HCT116 (cell line): ENCODE results near the gene GABRB3. TPM values are rescaled to one million over a fixed set of nuclear protein-coding genes. Genes with fewer than 3 reads are reported as not detected.

Source experiments
- ATAC-seq: fragments of 200-7000 bp; cut with Tn5 transposase; 2 replicates; pipeline ENCODE4 v1.9.1; 2020; ENCODE audit warnings: mild to moderate bottlenecking, moderate library complexity
- BruUV-seq: library from RNA; stranded (reverse); fragments of 400-500 nt; replicated peaks from 2 replicates; lab custom pipeline; 2021; lab: Mats Ljungman, UMichigan
- CTCF ChIA-PET: fragments of 300-600 bp; sonication (Branson Sonifier 250); formaldehyde crosslinking; loops from one replicate; lab custom pipeline; 2021; ENCODE audit warnings: antibody characterized with exemption; lab: Charles Lee
- POLR2A ChIA-PET: fragments of 300-600, 350-600 bp; sonication (Branson Sonifier 250); formaldehyde crosslinking; loops from one replicate; lab custom pipeline; 2021; ENCODE audit warnings: antibody characterized with exemption; lab: Charles Lee
- RAD21 ChIA-PET, 2 experiments: fragments of 300-600 bp; sonication (Branson Sonifier 250); formaldehyde crosslinking; loops; one replicate each; lab custom pipeline; 2023; ENCODE audit warnings: low total read pairs in 2 of 2; ENCODE audit not compliant: uncharacterized antibody in 2 of 2, unreplicated experiment in 2 of 2, low non-redundant PET in 1 of 2; lab: Charles Lee
- DNase-seq: peaks from one replicate; pipeline ENCODE4 v3.0.0-alpha.2; 2010; ENCODE audit warnings: low read depth, low spot score
- H2AFZ ChIP-seq: fragments of 200-600 bp; shearing (Covaris generic), sonication (generic); 2 replicates; pipeline ENCODE4 v1.6.1; 2017; ENCODE audit warnings: low read depth, mixed run types, mixed read lengths, antibody characterized with exemption, low read length; ENCODE audit not compliant: poor library complexity, severe bottlenecking
- H3K27ac ChIP-seq: 2 replicates; pipeline ENCODE4 v1.5.1; 2012; ENCODE audit warnings: low read depth, low read length
- H3K27me3 ChIP-seq: fragments of 200-600 bp; sonication (generic); 2 replicates; pipeline ENCODE4 v1.6.1; 2016; ENCODE audit warnings: mixed run types, low read length, mixed read lengths; ENCODE audit not compliant: insufficient read depth
- H3K36me3 ChIP-seq, 2 experiments: fragments of 200-500 bp in 1 of 2; fragments of 200-600 bp in 1 of 2; sonication (Bioruptor generic) in 1 of 2; sonication (generic) in 1 of 2; 2 replicates each; pipeline versions ENCODE4 v1.5.1 to v1.6.1; 2014 to 2016; ENCODE audit warnings: low read length in 2 of 2, inconsistent platforms in 1 of 2, mixed read lengths in 1 of 2, mixed run types in 1 of 2; ENCODE audit not compliant: insufficient read depth in 2 of 2, control insufficient read depth in 1 of 2
- H3K4me1 ChIP-seq, 2 experiments: fragments of 200-600 bp in 1 of 2; sonication (generic) in 1 of 2; 2 replicates each; pipeline versions ENCODE4 v1.5.1 to v1.6.1; 2012 to 2017; ENCODE audit warnings: low read length in 2 of 2, inconsistent platforms in 1 of 2, mild to moderate bottlenecking in 1 of 2, mixed read lengths in 1 of 2, mixed run types in 1 of 2, moderate library complexity in 1 of 2; ENCODE audit not compliant: insufficient read depth in 2 of 2, control insufficient read depth in 1 of 2
- H3K4me2 ChIP-seq: fragments of 200-600 bp; sonication (generic); 2 replicates; pipeline ENCODE4 v1.6.1; 2017; ENCODE audit warnings: mixed run types, low read length, mixed read lengths
- H3K4me3 ChIP-seq, 2 experiments: fragments of 200-600 bp in 1 of 2; sonication (generic) in 1 of 2; replicated peaks in 1 of 2; 2 replicates each; pipeline ENCODE4 v1.5.1; 2011 to 2016; ENCODE audit warnings: low read length in 2 of 2, control low read depth in 1 of 2, low read depth in 1 of 2, mild to moderate bottlenecking in 1 of 2, mixed read lengths in 1 of 2, mixed run types in 1 of 2
- H3K79me2 ChIP-seq: fragments of 200-600 bp; sonication (generic); 2 replicates; pipeline ENCODE4 v1.6.1; 2017; ENCODE audit warnings: mild to moderate bottlenecking, mixed run types, low read length, moderate library complexity, mixed read lengths; ENCODE audit not compliant: insufficient read depth
- H3K9ac ChIP-seq: fragments of 200-600 bp; sonication (generic); 2 replicates; pipeline ENCODE4 v1.6.1; 2016; ENCODE audit warnings: low read length, mixed read lengths
- H3K9me2 ChIP-seq: fragments of 200-600 bp; sonication (generic), shearing (Covaris generic); 2 replicates; pipeline ENCODE4 v1.6.1; 2017; ENCODE audit warnings: mixed run types, mild to moderate bottlenecking, moderate library complexity; ENCODE audit not compliant: insufficient read depth
- H3K9me3 ChIP-seq, 2 experiments: fragments of 200-500 bp in 1 of 2; fragments of 200-600 bp in 1 of 2; sonication (Bioruptor generic) in 1 of 2; sonication (generic) in 1 of 2; 2 replicates each; pipeline ENCODE4 v1.6.1; 2014 to 2017; ENCODE audit warnings: low read length in 2 of 2, mixed read lengths in 2 of 2, inconsistent platforms in 1 of 2, low read depth in 1 of 2, mild to moderate bottlenecking in 1 of 2, mixed run types in 1 of 2, moderate library complexity in 1 of 2; ENCODE audit not compliant: control insufficient read depth in 1 of 2, insufficient read depth in 1 of 2
- H4K20me1 ChIP-seq: fragments of 200-600 bp; sonication (generic), shearing (Covaris generic); 2 replicates; pipeline ENCODE4 v1.6.1; 2017; ENCODE audit warnings: mixed run types, mild to moderate bottlenecking, moderate library complexity; ENCODE audit not compliant: insufficient read depth
- CBX3 ChIP-seq: IDR thresholded peaks from 2 replicates; pipeline ENCODE4 v1.6.1; 2012; ENCODE audit warnings: low read depth
- CEBPB ChIP-seq: IDR thresholded peaks from 2 replicates; pipeline ENCODE4 v1.6.1; 2012; ENCODE audit warnings: low read depth
- CTCF ChIP-seq, 3 experiments: fragments of 200-600 bp in 1 of 3; sonication (generic) in 1 of 3; IDR thresholded peaks in 2 of 3; conservative IDR thresholded peaks in 1 of 3; 2 replicates each; pipeline ENCODE4 v1.5.1; 2012 to 2017; ENCODE audit warnings: low read depth in 2 of 3, low read length in 2 of 3, antibody characterized with exemption in 1 of 3, borderline replicate concordance in 1 of 3, control low read depth in 1 of 3, mild to moderate bottlenecking in 1 of 3, mixed read lengths in 1 of 3, mixed run types in 1 of 3, moderate library complexity in 1 of 3; ENCODE audit not compliant: insufficient read depth in 1 of 3
- EGR1 ChIP-seq: IDR thresholded peaks from 2 replicates; pipeline ENCODE4 v1.6.1; 2012; ENCODE audit warnings: low read depth
- EZH2 ChIP-seq: fragments of 200-600 bp; sonication (generic); IDR thresholded peaks from 2 replicates; pipeline ENCODE4 v1.6.1; 2017; ENCODE audit warnings: antibody characterized with exemption, mixed run types
- JUND ChIP-seq: IDR thresholded peaks from 2 replicates; pipeline ENCODE4 v1.6.1; 2012
- MAX ChIP-seq: IDR thresholded peaks from 2 replicates; pipeline ENCODE4 v1.6.1; 2012
- POLR2AphosphoS5 ChIP-seq: IDR thresholded peaks from 2 replicates; pipeline ENCODE4 v1.6.1; 2011; ENCODE audit warnings: mild to moderate bottlenecking, low read depth, low read length, moderate library complexity
- REST ChIP-seq: IDR thresholded peaks from 2 replicates; pipeline ENCODE4 v1.6.1; 2012; ENCODE audit warnings: low read depth
- SIN3A ChIP-seq: IDR thresholded peaks from 2 replicates; pipeline ENCODE4 v1.6.1; 2012; ENCODE audit warnings: low read depth
- SP1 ChIP-seq: IDR thresholded peaks from 2 replicates; pipeline ENCODE4 v1.6.1; 2012; ENCODE audit warnings: low read depth
- SRF ChIP-seq: IDR thresholded peaks from 2 replicates; pipeline ENCODE4 v1.6.1; 2012; ENCODE audit warnings: low read depth
- TCF7L2 ChIP-seq: IDR thresholded peaks from 2 replicates; pipeline ENCODE4 v1.7.0; 2011; ENCODE audit warnings: borderline replicate concordance, inconsistent platforms; ENCODE audit not compliant: insufficient read depth, insufficient read length; ENCODE audit errors: extremely low read depth
- YY1 ChIP-seq: IDR thresholded peaks from 2 replicates; pipeline ENCODE4 v1.6.1; 2011; ENCODE audit warnings: low read length, low read depth, moderate library complexity, mild to moderate bottlenecking; ENCODE audit not compliant: insufficient replicate concordance; ENCODE audit errors: extremely low read depth
- ZBTB33 ChIP-seq: IDR thresholded peaks from 2 replicates; pipeline ENCODE4 v1.6.1; 2011; ENCODE audit warnings: mild to moderate bottlenecking, low read length, moderate library complexity; ENCODE audit not compliant: insufficient replicate concordance; ENCODE audit errors: extremely low read depth
- ZFX ChIP-seq: fragments of 450-650 bp; IDR thresholded peaks from 2 replicates; pipeline ENCODE4 v1.6.1; 2017
- ZNF274 ChIP-seq: fragments of 200-500 bp; sonication (Bioruptor generic); IDR thresholded peaks from 2 replicates; pipeline ENCODE4 v1.6.1; 2014; ENCODE audit warnings: mild to moderate bottlenecking, low read depth, low read length, inconsistent platforms
- intact Hi-C: fragments of 100-400 bp; cut with micrococcal nuclease; formaldehyde crosslinking; loops from 2 replicates; pipeline ENCODE4 v1.10.0; 2022
- total RNA-seq: library from RNA; stranded (reverse); gene quantifications from one replicate; pipeline ENCODE4 v1.2.1, GENCODE V29; 2021; ENCODE audit not compliant: unreplicated experiment
- TF ChIP-seq, protein P1 (sequence below): IDR thresholded peaks from 2 replicates; pipeline ENCODE4 v1.6.1; 2012

The GABRB3 gene
- total RNA-seq, 1 experiment from 2014 or later, result 0.52 TPM

GRCh38 chr15:26679927-26680326, 92.9 kb downstream of the GABRB3 start:
- no peak overlapping the region for H3K27ac ChIP-seq
- RAD21 ChIA-PET, result no interaction called here
- no peak for ATAC-seq
- no peaks in the 10 kb centered on the region for H3K9me2 ChIP-seq
- no peaks in the 10 kb centered on the region for H3K79me2 ChIP-seq
- H3K4me2 ChIP-seq, result no peak overlapping the region
- TF ChIP-seq EZH2 (no peak), SRF (no peak), EGR1 (no peak), ZFX (no peak), YY1 (no peak), TCF7L2 (no peak), REST (no peak), ZBTB33 (no peak), ZNF274 (no peak), CBX3 (no peak), MAX (no peak), SIN3A (no peak), SP1 (no peak), JUND (no peak), CEBPB (no peak), POLR2AphosphoS5 (no peak), CTCF (IDR thresholded peaks at IDR 0.05 in 2 of 3, conservative IDR thresholded peaks at IDR 0.05 in 1 of 3; ENCODE audit: borderline replicate concordance in 1 of 3, insufficient read depth in 1 of 3, low read depth in 2 of 3, low read length in 2 of 3) (no peak)
- TF ChIP-seq, protein P1, sequence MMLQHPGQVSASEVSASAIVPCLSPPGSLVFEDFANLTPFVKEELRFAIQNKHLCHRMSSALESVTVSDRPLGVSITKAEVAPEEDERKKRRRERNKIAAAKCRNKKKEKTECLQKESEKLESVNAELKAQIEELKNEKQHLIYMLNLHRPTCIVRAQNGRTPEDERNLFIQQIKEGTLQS, result no peak
- POLR2A ChIA-PET, result no interaction called here
- CTCF ChIA-PET, result no interaction called here
- peaks cover 6 to 40% of the 10 kb centered on the region in 2 experiments; a peak in 2 of 4 replicates for H3K9me3 ChIP-seq
- BruUV-seq, result no TSS peak
- H3K4me3 ChIP-seq, result no peak overlapping the region
- H4K20me1 ChIP-seq, result no peaks in the 10 kb centered on the region
- H3K27me3 ChIP-seq, result no peaks in the 10 kb centered on the region
- no peak overlapping the region for H3K9ac ChIP-seq
- intact Hi-C loops, result no loop called here
- H3K36me3 ChIP-seq, result no peaks in the 10 kb centered on the region
- H2AFZ ChIP-seq, result no peak overlapping the region
- H3K4me1 ChIP-seq, result no peaks in the 10 kb centered on the region
- DNase-seq, result no peak
